H1 (cell line): Measurements from ENCODE around the gene SGMS1. TPM values are rescaled to one million over a fixed set of nuclear protein-coding genes. Genes with fewer than 3 reads are reported as not detected.

Experiments used
- CHD7 ChIP-seq: fragments of 300-600 bp; sonication (generic); IDR thresholded peaks from 2 replicates; pipeline ENCODE4 v1.7.1; 2012; ENCODE audit warnings: low read length, moderate library complexity, mild to moderate bottlenecking, inconsistent platforms; ENCODE audit not compliant: insufficient replicate concordance
- JUN ChIP-seq: IDR thresholded peaks from 2 replicates; pipeline ENCODE4 v1.6.1; 2011; ENCODE audit warnings: low read depth, mild to moderate bottlenecking, improper control_type of control experiment, low read length
- MAFK ChIP-seq: IDR thresholded peaks from 2 replicates; pipeline ENCODE4 v1.6.1; 2012; ENCODE audit warnings: low read depth, mild to moderate bottlenecking, improper control_type of control experiment, low read length
- RXRA ChIP-seq: IDR thresholded peaks from 2 replicates; pipeline ENCODE4 v1.6.1; 2011; ENCODE audit warnings: low read depth, mild to moderate bottlenecking, low read length, moderate library complexity; ENCODE audit not compliant: insufficient read depth
- SIRT6 ChIP-seq: IDR thresholded peaks from one replicate; pipeline ENCODE4 v1.7.1; 2012; ENCODE audit warnings: low read length, inconsistent platforms
- SP1 ChIP-seq: IDR thresholded peaks from 2 replicates; pipeline ENCODE4 v1.6.1; 2011; ENCODE audit warnings: low read depth, low read length
- polyA plus RNA-seq, 7 experiments: library from polyadenylated mRNA; depleted of rRNA in 3 of 7; stranded (reverse) in 5 of 7; unstranded in 2 of 7; fragments of >200 nt in 5 of 7; fragments of 200-250 nt in 2 of 7; gene quantifications; 1 replicate in 5 of 7; 2 replicates in 1 of 7; 4 replicates in 1 of 7; pipeline versions ENCODE4 v1.2.1 to v1.2.3, GENCODE V29; 2011 to 2013; ENCODE audit warnings: missing spikeins in 2 of 7, mixed read lengths in 2 of 7
- total RNA-seq: library from RNA; stranded (reverse); fragmentation: NEBNext Ultra II Directional; extraction: Animal tissue kit (Norgen Biotek cat#: 25700); gene quantifications from 2 replicates; pipeline ENCODE4 v1.2.1, GENCODE V29; 2021
- TF ChIP-seq, protein P1 (sequence below): IDR thresholded peaks from 2 replicates; pipeline ENCODE4 v1.6.1; 2011; ENCODE audit warnings: low read depth, mild to moderate bottlenecking, low read length; ENCODE audit not compliant: insufficient read depth

The SGMS1 gene
- total and polyA plus RNA-seq, 2 of the 8 experiments (the other 6 are each of a cell fraction or from before 2014, with no cell fraction given): 6.0 to 15.6 TPM

DNA sequence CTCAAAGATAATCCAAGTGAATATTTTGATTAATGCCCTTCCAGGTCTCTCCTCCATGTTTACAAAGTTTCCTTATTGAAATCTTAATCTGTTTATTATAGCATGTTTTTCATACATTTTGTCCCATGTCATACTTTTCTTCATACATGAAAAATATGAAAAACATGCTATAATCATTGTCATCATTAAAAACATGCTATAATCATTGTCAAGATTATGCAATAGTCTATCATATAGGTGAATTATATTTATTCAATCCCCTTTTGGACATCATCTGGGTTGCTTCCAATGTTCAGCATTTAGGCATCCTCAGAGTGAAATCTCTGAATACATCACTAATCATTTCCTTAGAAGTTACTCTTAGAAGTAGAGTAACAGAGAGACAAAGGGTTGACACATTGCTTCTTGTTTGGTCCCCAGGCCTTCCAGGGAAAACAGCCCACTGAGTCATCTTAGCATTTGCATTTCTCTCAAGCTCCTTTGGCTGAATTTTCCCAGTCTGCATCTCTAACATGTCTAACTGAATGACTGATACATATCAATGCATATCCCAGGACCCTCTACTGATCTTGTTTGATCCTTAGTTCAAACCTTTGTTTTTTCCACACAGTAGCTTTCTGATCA lies 87.0 kb downstream of the SGMS1 start (continued):
- TF ChIP-seq CHD7 (no peak), MAFK (no peak), JUN (no peak), SP1 (no peak), RXRA (no peak), SIRT6 (no peak)
- TF ChIP-seq, protein P1, sequence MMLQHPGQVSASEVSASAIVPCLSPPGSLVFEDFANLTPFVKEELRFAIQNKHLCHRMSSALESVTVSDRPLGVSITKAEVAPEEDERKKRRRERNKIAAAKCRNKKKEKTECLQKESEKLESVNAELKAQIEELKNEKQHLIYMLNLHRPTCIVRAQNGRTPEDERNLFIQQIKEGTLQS: no peak
- TF ChIP-seq, all 59 proteins: peak for 0
